ENCODE data around the gene SUGT1.

SUGT1 gene

GRCh38 chr13:52737965-52738364, 85.3 kb downstream of the SUGT1 start:
- no peak for DNase-seq (ENCODE audit: low read depth, low spot score)

- peak; percentile 68 for DNase-seq (ENCODE audit: low read depth, low spot score)
These were observed 86.3 kb downstream of the SUGT1 start for GRCh38 chr13:52738719-52739467.

GRCh38 chr13:52739468-52740071, 86.9 kb downstream of the SUGT1 start, which contains the start of gene CNMD:
CNMD (minus strand) TSS chr13:52739820; CDS start chr13:52739701, 119 bp downstream.
- peak; percentile 47 for DNase-seq (ENCODE audit: low read depth, low spot score)

- DNase-seq (ENCODE audit: low read depth, low spot score) = no peak
These were observed 90.9 kb downstream of the SUGT1 start for GRCh38 chr13:52743569-52743968.

- DNase-seq (ENCODE audit: low read depth, low spot score) = no peak
These were observed 91.4 kb downstream of the SUGT1 start for GRCh38 chr13:52743988-52744387.

GRCh38 chr13:52744842-52745375, 92.3 kb downstream of the SUGT1 start:
- no peak for DNase-seq (ENCODE audit: low read depth, low spot score)

- DNase-seq (ENCODE audit: low read depth, low spot score) = no peak
These were observed 93.5 kb downstream of the SUGT1 start for GRCh38 chr13:52746141-52746540.

GRCh38 chr13:52749419-52749818, 96.8 kb downstream of the SUGT1 start:
- no peak for DNase-seq (ENCODE audit: low read depth, low spot score)

All from ELF-1 (cell line).